ENCODE measurements around the gene PSD4. TPM values are rescaled to one million over a fixed set of nuclear protein-coding genes. Genes with fewer than 3 reads are reported as not detected.

The PSD4 gene
- total and polyA plus RNA-seq, 10 of the 15 experiments (the other 5 are each of a cell fraction or from before 2014, with no cell fraction given): 0.68 to 114 (median 35.1) TPM

DNA sequence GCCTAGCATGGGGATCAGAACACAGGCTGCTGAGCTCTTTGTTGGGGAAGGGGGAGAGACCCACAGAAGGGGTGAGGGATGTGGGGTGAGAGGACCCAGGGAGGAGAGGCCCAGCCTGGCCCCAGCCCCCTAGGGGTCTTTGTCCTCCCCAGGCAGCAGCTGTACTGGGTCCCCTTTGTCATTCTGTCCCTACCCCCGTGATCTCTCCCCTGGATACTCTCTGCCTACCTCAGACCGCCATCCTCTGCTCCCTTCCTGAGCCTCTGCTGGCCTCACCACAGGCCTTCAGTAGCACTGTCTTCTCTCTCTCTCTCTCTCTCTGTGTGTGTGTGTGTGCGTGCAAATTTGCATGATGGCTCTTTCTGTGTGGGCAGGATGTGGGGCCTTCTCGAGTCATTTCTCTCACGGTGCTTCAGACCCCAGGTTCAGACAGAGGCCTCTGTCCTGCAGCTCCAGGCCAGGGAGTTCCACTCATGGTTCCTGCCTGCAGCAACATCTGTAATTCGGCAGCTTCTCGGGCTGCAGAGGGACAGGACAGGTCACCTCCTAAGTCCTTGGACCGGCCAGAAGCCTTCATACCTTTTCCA is 1.4 kb downstream of the PSD4 start (continued):
- TF ChIP-seq, protein P1, sequence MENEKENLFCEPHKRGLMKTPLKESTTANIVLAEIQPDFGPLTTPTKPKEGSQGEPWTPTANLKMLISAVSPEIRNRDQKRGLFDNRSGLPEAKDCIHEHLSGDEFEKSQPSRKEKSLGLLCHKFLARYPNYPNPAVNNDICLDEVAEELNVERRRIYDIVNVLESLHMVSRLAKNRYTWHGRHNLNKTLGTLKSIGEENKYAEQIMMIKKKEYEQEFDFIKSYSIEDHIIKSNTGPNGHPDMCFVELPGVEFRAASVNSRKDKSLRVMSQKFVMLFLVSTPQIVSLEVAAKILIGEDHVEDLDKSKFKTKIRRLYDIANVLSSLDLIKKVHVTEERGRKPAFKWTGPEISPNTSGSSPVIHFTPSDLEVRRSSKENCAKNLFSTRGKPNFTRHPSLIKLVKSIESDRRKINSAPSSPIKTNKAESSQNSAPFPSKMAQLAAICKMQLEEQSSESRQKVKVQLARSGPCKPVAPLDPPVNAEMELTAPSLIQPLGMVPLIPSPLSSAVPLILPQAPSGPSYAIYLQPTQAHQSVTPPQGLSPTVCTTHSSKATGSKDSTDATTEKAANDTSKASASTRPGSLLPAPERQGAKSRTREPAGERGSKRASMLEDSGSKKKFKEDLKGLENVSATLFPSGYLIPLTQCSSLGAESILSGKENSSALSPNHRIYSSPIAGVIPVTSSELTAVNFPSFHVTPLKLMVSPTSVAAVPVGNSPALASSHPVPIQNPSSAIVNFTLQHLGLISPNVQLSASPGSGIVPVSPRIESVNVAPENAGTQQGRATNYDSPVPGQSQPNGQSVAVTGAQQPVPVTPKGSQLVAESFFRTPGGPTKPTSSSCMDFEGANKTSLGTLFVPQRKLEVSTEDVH (IDR thresholded peaks at IDR 0.05; ENCODE audit: low read depth, partially characterized antibody): peak; percentile 52
- TF ChIP-seq, protein P2, sequence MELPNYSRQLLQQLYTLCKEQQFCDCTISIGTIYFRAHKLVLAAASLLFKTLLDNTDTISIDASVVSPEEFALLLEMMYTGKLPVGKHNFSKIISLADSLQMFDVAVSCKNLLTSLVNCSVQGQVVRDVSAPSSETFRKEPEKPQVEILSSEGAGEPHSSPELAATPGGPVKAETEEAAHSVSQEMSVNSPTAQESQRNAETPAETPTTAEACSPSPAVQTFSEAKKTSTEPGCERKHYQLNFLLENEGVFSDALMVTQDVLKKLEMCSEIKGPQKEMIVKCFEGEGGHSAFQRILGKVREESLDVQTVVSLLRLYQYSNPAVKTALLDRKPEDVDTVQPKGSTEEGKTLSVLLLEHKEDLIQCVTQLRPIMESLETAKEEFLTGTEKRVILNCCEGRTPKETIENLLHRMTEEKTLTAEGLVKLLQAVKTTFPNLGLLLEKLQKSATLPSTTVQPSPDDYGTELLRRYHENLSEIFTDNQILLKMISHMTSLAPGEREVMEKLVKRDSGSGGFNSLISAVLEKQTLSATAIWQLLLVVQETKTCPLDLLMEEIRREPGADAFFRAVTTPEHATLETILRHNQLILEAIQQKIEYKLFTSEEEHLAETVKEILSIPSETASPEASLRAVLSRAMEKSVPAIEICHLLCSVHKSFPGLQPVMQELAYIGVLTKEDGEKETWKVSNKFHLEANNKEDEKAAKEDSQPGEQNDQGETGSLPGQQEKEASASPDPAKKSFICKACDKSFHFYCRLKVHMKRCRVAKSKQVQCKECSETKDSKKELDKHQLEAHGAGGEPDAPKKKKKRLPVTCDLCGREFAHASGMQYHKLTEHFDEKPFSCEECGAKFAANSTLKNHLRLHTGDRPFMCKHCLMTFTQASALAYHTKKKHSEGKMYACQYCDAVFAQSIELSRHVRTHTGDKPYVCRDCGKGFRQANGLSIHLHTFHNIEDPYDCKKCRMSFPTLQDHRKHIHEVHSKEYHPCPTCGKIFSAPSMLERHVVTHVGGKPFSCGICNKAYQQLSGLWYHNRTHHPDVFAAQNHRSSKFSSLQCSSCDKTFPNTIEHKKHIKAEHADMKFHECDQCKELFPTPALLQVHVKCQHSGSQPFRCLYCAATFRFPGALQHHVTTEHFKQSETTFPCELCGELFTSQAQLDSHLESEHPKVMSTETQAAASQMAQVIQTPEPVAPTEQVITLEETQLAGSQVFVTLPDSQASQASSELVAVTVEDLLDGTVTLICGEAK (IDR thresholded peaks at IDR 0.05; ENCODE audit: borderline replicate concordance): no peak
- TF ChIP-seq, protein P3, sequence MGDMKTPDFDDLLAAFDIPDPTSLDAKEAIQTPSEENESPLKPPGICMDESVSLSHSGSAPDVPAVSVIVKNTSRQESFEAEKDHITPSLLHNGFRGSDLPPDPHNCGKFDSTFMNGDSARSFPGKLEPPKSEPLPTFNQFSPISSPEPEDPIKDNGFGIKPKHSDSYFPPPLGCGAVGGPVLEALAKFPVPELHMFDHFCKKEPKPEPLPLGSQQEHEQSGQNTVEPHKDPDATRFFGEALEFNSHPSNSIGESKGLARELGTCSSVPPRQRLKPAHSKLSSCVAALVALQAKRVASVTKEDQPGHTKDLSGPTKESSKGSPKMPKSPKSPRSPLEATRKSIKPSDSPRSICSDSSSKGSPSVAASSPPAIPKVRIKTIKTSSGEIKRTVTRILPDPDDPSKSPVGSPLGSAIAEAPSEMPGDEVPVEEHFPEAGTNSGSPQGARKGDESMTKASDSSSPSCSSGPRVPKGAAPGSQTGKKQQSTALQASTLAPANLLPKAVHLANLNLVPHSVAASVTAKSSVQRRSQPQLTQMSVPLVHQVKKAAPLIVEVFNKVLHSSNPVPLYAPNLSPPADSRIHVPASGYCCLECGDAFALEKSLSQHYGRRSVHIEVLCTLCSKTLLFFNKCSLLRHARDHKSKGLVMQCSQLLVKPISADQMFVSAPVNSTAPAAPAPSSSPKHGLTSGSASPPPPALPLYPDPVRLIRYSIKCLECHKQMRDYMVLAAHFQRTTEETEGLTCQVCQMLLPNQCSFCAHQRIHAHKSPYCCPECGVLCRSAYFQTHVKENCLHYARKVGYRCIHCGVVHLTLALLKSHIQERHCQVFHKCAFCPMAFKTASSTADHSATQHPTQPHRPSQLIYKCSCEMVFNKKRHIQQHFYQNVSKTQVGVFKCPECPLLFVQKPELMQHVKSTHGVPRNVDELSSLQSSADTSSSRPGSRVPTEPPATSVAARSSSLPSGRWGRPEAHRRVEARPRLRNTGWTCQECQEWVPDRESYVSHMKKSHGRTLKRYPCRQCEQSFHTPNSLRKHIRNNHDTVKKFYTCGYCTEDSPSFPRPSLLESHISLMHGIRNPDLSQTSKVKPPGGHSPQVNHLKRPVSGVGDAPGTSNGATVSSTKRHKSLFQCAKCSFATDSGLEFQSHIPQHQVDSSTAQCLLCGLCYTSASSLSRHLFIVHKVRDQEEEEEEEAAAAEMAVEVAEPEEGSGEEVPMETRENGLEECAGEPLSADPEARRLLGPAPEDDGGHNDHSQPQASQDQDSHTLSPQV (IDR thresholded peaks at IDR 0.05): no peak
- peak; percentile 91 for TF ChIP-seq BCL11A (IDR thresholded peaks at IDR 0.05; ENCODE audit: low read depth, low read length)
- TF ChIP-seq SPI1 (IDR thresholded peaks at IDR 0.05; ENCODE audit: borderline replicate concordance, insufficient read depth, low read depth, low read length): peak; percentile 25; the same call in 1 of the 2 replicates
- TF ChIP-seq NR2C2 (IDR thresholded peaks at IDR 0.05; ENCODE audit: borderline replicate concordance, control insufficient read depth, insufficient read length, low read depth): no peak
- no peak; the same call in 1 of the 2 replicates for TF ChIP-seq TARDBP (IDR thresholded peaks at IDR 0.05; ENCODE audit: borderline replicate concordance)
- TF ChIP-seq ZNF24 (IDR thresholded peaks at IDR 0.05): 0 out of 2 replicates have a peak, but pooled peaks have one; percentile 41
- TF ChIP-seq EZH2 (IDR thresholded peaks at IDR 0.05; ENCODE audit: borderline replicate concordance, control insufficient read depth, low read depth, low read length): no peak
- peak; percentile 92 to 95 for TF ChIP-seq IKZF2 (IDR thresholded peaks at IDR 0.05)
- peak; percentile 57 for TF ChIP-seq RELA (IDR thresholded peaks at IDR 0.05; ENCODE audit: borderline replicate concordance, partially characterized antibody)
- no peak for TF ChIP-seq ASH2L (IDR thresholded peaks at IDR 0.05; ENCODE audit: borderline replicate concordance, low read depth)
- TF ChIP-seq, protein P4, sequence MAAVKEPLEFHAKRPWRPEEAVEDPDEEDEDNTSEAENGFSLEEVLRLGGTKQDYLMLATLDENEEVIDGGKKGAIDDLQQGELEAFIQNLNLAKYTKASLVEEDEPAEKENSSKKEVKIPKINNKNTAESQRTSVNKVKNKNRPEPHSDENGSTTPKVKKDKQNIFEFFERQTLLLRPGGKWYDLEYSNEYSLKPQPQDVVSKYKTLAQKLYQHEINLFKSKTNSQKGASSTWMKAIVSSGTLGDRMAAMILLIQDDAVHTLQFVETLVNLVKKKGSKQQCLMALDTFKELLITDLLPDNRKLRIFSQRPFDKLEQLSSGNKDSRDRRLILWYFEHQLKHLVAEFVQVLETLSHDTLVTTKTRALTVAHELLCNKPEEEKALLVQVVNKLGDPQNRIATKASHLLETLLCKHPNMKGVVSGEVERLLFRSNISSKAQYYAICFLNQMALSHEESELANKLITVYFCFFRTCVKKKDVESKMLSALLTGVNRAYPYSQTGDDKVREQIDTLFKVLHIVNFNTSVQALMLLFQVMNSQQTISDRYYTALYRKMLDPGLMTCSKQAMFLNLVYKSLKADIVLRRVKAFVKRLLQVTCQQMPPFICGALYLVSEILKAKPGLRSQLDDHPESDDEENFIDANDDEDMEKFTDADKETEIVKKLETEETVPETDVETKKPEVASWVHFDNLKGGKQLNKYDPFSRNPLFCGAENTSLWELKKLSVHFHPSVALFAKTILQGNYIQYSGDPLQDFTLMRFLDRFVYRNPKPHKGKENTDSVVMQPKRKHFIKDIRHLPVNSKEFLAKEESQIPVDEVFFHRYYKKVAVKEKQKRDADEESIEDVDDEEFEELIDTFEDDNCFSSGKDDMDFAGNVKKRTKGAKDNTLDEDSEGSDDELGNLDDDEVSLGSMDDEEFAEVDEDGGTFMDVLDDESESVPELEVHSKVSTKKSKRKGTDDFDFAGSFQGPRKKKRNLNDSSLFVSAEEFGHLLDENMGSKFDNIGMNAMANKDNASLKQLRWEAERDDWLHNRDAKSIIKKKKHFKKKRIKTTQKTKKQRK (IDR thresholded peaks at IDR 0.05; ENCODE audit: low read depth, low read length): 0 out of 2 replicates have a peak, but pooled peaks have one; percentile 17
- no peak for TF ChIP-seq BMI1 (IDR thresholded peaks at IDR 0.05; ENCODE audit: borderline replicate concordance)

Data from GM12878 (cell line).